ENCODE measurements around the gene MFAP2. TPM values are rescaled to one million over a fixed set of nuclear protein-coding genes. Genes with fewer than 3 reads are reported as not detected.
A peak's percentile ranks its signal among the peaks of the same experiment; 100 is the strongest.

Gene MFAP2
- total RNA-seq, 1 donor = 60.3 TPM

DNA sequence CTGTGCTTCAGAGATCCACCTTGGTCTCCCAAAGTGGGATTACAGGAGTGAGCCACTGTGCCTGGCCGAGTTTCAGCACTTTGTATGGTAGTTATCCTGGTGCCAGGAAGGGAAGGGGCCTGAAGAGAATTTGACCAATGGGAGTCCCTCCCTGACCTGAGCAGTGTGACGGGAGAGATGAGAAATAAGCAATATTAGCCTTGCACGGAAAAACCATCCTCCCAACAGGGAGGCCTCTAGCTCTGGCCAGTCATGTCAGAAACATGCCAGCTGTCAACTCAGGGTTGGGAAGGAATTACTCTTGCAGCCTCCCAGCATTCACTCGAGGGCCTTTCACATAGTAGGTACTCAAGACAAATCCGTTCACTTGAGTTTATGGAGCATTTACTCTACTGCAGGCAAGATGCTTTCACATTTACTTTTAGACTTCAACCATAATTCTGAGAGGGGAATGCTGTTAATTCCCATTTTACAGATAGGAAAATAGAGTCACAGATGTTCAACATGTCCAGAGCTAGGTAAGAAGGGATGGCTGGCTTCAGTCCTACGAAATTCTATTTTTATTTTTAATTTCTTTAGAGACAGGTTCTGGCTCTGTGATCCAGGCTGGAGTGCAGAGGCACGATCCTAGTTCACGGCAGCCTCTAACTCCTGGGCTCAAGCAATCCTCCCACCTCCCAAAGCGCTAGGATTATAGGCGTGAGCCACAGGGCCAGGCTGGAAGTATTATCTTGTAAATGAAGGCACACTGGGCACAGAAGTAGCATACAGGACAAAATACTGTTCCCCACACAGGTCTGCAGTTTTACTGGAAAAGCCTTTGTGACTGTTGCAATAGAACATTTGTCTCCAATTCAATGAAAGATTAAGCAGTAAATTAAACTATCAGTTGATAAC lies 34.5 kb upstream of the MFAP2 start:
- no peak overlapping the region for H3K4me3 ChIP-seq (ENCODE audit: low read depth, low read length)
- TF ChIP-seq, protein P1, sequence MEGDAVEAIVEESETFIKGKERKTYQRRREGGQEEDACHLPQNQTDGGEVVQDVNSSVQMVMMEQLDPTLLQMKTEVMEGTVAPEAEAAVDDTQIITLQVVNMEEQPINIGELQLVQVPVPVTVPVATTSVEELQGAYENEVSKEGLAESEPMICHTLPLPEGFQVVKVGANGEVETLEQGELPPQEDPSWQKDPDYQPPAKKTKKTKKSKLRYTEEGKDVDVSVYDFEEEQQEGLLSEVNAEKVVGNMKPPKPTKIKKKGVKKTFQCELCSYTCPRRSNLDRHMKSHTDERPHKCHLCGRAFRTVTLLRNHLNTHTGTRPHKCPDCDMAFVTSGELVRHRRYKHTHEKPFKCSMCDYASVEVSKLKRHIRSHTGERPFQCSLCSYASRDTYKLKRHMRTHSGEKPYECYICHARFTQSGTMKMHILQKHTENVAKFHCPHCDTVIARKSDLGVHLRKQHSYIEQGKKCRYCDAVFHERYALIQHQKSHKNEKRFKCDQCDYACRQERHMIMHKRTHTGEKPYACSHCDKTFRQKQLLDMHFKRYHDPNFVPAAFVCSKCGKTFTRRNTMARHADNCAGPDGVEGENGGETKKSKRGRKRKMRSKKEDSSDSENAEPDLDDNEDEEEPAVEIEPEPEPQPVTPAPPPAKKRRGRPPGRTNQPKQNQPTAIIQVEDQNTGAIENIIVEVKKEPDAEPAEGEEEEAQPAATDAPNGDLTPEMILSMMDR (IDR thresholded peaks at IDR 0.05; ENCODE audit: insufficient read depth, low read length) = no peak
- DNase-seq (ENCODE audit: low read depth) = no peak

DNA sequence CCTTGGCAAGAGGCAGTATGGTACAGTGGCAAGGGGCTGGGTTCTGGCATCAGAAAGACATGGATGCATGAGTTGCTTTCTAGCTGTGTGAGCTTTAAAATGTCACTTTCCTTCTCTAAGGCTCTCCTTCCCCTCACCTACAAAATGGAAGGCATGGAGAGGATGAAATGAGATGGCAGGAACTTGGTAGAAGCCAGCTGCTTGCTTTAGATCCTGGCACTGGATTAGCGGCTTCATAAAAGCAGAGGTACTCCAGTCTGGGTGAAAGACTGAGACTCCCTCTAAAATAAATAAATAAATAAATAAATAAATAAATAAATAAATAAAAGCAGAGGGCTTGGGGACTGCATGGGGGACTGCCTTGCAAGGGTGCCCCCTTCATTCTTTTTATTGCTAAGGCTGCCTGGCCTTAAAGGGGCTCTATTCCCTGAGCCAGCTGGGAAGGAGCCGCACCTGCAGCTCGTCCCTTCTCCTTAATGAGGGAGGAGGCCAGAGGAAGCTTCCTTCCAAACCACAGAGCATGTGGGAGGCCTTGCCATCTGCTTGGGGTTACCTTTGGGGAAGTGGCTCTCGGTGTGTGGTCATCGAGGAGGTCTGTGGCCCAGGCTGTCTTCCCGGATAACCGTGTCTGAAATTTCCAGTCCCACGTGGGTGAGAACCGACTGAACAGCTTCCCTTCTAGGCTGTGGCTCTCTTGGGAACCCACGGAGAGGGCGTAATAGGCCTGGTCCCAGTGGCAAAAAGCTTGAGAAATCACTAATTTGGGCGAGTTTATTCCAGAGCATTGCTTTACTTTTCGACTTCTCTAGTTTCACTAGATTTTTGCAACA lies 33.3 kb upstream of the MFAP2 start:
- no peak overlapping the region for H3K4me3 ChIP-seq (ENCODE audit: low read depth, low read length)
- TF ChIP-seq, protein P1 (IDR thresholded peaks at IDR 0.05; ENCODE audit: insufficient read depth, low read length) = no peak
- DNase-seq (ENCODE audit: low read depth) = no peak

DNA sequence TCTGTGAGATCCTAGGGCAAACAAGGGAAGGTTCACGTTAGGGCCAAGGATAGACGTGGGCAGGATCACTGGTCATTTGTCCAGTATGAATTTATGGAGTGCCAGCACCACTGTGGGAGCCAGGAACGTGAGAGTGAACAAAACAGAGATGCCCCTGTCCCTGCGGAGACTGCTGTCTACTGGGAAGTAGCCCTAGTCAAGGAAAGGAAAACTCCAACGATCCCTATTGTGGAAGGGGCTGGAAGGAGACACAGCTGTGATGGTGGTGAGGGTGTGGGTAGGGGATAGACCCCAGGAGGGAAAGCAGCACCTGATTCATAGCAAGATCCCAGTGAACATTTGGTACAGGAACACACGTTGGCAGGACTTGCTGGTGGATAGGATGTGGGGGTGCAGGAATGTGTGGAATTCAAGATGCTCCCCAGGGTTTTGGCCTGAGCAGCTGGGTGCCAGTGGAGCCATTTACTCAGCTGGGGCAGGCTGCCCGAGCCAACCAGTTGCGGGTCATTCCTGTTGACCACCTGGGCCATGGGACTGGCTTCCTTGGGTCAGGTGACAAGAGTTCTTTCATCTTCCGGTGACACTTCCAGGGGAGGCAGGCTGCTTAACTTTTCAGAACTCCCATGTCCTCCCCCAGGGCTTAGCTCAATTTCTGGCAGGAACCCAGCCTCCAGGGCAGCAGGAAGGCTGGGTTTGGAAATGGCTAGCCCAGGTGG lies 32.5 kb upstream of the MFAP2 start:
- TF ChIP-seq, protein P1 (IDR thresholded peaks at IDR 0.05; ENCODE audit: insufficient read depth, low read length) = no peak
- H3K4me3 ChIP-seq (ENCODE audit: low read depth, low read length) = no peak overlapping the region
- peak; percentile 31 for DNase-seq (ENCODE audit: low read depth)

DNA sequence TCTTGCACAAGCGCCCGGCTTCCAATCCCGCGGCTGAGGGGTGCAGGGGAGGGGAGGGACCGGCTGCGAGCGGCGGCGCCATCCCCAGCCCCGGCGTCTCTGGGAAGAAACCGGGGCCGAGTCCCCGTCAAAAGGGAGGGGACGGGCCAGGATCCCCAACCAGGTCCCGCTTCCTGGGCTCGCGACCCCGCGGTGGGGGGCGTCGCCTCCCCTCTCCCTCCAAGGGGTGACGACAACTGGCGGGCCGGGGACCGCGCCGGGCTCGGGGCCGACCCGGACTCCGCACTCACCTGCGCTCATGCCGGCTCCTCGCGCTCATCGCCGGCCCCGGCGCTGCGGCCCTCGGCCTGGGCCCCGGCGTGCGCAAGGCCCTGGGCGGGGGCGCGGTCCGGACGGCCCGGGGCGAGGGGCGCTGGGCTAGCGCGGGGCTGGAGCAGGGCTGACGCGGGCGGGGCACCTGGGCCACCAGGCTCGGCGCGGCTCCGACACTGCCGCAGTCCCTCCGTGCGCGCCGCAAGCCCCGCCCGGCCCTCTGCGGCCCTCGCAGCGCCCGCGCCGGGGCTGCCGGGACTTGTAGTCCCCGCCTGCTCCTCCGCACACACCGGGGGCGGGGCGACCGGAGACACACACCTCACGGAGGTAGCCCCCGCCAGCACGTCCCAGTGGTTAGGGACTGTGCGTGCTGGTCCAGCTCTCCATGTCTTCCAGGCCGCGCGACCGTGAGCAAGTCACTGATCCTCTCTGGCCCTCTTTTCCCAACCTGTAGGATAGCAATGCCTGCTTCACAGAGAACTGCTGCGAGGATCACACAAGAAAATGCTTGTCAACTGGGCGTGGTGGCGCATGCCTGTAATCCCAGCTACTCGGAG lies 31.3 kb upstream of the MFAP2 start, which contains the start of gene ATP13A2:
ATP13A2 (minus strand) TSS at position 490 of the 869 bp plus-strand sequence; CDS start at position 300, 190 bp downstream.
- TF ChIP-seq, protein P1 (IDR thresholded peaks at IDR 0.05; ENCODE audit: insufficient read depth, low read length) = no peak
- H3K4me3 ChIP-seq (ENCODE audit: low read depth, low read length) = peak within 1 kb of the TSS; percentile 75
- peak; percentile 46 for DNase-seq (ENCODE audit: low read depth)

DNA sequence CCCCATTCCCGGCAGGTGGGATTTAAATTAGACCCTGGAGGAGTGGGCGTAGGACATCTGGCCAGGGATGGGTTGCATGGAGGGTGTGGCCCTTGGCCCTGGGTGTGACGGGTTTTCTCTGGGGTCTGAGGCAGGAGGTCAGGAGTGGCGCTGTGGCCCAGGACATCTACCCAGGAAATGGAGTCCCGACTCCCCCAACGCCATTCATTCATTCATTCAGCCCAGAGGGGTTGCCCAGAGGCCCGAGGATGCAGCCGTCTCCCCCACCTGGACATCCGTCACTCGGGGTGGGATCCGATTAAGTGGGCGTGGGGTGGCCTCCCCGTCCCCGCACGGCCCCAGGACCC lies 30.6 kb upstream of the MFAP2 start:
- peak overlapping the region; percentile 75 for H3K4me3 ChIP-seq (ENCODE audit: low read depth, low read length)
- no peak for DNase-seq (ENCODE audit: low read depth)
- TF ChIP-seq, protein P1 (IDR thresholded peaks at IDR 0.05; ENCODE audit: insufficient read depth, low read length) = no peak
